T-helper 1 cell treated with Interleukin-12 subunit alpha and Interleukin-12 subunit beta and Interleukin-4 antibody, amounts not matched to agents 30 ng/mL and 1 ng/mL, for 36 hours (primary cell): Measurements from ENCODE around the gene TEX51. TPM values are rescaled to one million over a fixed set of nuclear protein-coding genes. Genes with fewer than 3 reads are reported as not detected.

ENCODE experiments used
- intact Hi-C: fragments of 100-400 bp; cut with micrococcal nuclease; formaldehyde crosslinking; loops from one replicate; pipeline ENCODE4 v1.15.1; 2024
- total RNA-seq: library from RNA; stranded (reverse); gene quantifications from 2 replicates; pipeline ENCODE4 v1.2.3, GENCODE V29; 2022

Gene TEX51
- total RNA-seq, 1 donor from 2014 or later = not detected

DNA sequence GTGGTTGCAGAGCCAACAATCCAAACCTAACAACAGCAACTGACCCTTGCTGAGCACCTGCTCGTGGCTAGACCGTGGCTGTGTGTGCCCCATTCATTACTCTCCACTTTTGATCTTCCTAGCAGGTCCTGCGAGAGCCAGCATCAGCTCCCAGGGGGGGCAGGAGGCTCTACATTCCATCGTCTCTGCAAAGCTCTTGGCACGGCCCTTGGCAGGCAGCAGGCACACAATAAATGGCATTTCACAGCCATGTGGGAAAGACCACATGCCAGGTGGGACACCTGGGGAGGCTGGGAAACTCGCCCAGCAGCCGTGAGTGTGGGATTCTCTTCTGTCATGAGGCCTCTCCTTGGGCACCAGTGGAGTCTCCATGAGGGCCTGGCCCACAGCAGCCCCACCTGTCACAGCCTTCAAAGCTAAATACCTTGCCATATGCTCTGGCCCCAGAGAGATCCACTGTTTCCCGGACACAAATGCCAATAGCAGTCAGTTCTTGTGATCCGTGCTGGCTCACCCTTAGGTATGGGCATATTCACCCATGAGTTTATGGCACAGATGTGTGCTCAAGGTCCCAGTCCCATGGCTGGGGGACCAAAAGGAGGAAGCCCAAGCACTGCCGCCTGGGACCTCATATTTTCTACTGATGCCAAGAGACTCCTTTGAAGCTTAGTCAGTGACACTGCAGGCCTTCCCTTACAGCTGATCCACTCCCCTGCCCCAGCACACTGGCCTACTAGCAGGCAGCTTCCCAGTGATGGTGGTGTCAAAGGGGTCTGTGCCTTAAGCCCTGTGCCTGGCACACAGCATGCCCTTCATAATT lies 6.8 kb upstream of the TEX51 start:
- intact Hi-C loops = no loop called here

DNA sequence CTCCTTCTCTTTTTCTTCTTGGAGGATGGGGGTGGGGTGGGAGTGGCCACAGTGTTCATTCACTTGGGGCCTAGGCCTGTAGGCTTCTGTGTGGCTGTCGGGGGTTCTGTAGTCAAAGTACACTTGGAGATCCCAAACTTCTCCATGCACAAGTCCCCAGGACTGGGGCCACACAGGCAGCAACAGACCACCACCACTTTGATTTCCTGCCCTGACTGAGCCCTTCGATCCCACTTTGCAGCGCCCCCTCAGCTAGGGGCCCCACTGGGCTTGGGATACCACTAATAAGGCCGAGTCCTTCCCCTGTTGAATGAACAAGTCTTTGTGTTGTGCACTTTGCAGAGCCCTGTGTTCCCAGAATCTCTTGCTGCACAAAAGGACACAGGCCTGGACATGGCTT lies 5.5 kb upstream of the TEX51 start:
- intact Hi-C loops = no loop called here

DNA sequence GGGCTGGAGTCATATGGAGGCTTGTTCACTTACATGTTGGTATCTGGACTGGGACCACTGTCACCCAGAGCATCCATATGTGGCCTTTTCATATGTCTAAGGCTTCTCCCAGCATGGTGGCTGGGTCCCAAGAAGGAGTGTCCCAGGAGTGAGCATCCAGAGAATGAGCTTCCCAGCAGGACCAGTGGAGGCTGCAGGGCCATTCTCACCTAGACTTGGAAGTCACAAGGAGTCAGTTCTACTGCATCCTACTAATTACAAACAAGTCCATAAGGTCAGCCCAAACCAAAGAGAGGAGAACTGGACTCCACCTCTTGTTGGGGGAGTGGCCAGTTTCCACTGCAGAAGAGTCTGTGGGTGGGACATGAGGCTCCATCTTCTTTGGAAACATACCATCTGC lies 5.1 kb upstream of the TEX51 start:
- intact Hi-C loops = no loop called here

DNA sequence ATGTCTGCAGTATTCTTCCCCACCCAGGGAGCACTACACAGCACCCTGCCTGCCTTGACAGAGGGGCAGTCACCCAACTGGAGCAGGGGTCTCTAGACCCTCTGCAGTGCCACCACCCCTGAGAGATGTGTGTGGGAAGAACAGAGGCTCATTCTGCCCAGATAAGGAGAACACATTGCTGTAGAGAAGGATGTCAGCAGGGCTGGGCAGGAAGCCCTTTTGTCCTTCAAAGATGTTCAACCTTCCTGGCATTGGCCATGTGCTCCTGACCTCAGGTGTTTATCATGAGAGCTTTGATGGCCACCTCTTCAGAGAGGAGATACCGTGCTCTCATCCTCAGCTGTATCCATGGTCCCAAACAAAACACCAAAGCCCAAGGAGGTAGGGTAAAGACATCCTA lies 4.6 kb upstream of the TEX51 start:
- intact Hi-C loops = no loop called here

DNA sequence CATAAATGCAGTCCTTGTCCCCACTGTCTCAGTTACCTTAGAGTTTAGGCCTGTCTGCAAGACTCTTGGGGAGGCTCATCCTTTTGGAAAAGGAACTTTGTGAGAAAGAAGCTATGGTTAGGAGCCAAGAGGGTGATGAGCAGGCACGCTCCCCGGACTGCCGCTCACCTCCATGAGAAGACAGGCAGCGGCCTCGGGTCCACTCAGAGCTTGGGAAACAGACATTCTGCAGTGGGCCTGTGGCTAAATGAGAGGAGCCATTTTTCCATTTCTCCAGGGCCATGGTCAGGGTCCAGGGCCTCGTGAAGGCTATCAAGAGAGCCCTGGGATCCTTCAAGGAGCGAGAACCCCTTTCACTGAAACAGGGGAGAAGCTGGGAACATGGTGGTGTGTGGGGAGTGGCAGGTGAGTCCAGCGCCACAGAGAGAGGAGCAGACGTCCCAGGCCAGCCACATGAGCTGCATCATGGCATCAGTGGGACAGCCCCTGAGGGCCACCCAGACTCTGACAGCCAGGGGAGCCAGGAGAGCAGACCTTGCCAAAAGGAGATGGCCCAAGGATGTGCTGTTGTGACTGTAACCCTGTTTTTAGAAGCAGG lies 4.0 kb upstream of the TEX51 start:
- intact Hi-C loops = no loop called here

DNA sequence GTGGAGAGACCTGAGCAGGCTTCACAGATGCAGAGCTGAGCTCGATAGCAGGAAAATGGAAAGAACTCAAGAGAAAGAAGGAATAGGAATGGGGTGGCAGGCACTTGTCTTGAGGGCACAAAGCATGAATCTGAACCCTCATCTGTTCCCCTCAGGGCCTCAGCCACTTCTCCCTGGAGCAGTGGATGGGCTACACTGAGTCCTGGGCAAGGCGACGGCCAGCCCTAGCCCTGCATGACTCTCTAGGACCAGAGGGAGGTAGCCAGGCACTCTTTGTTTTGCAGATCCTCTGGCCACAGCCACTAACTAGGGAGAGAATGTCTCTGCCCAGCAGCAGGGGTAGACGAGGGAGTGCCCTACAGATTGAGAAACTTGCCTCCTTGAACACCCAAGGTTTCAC lies 3.4 kb upstream of the TEX51 start:
- intact Hi-C loops = no loop called here

DNA sequence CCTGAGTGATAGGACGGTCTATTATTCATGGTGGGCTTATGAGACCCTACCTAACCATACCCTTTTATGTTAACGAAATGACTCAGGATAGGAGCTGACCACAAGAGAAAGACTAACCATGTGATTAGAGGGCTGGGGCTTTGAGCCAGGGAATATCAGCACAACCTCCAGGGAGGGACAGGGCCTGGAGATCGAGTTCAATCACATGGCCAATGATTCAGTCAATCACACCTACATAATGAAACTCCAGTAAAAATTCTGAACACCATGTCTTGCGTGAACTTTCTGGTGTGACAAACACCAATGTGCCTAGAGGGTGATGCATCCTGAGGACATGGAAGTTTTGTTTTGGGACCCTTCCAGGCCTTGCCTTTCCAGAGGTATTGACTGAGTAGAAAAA lies 2.2 kb upstream of the TEX51 start:
- intact Hi-C loops = no loop called here

DNA sequence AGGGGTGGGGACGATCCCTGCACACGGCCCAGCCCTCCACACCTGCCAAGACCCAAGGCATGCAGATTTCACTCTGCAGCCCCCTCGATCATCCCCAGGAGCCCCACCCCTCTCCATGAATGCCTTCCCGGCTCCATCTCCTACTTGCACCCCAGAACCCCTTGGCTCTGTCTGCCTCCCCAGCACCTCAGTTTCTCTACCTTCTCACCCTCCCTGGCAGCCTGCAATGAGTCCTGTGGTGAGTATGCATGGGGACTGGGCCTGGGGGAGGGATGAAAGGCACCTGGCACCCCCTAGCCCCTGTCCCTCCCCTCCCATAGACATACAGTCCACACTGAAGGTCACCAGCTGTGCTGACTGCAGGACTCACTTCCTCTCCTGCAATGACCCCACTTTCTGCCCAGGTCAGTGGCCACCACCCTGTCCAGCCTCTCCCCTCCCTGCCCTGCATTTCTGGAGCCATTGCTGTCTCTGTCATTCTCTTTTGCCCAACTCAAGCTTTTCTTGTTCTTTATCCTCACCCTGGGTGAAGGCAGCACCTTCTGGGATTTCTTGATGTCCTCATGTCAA lies 1.0 kb downstream of the TEX51 start:
- intact Hi-C loops = no loop called here

DNA sequence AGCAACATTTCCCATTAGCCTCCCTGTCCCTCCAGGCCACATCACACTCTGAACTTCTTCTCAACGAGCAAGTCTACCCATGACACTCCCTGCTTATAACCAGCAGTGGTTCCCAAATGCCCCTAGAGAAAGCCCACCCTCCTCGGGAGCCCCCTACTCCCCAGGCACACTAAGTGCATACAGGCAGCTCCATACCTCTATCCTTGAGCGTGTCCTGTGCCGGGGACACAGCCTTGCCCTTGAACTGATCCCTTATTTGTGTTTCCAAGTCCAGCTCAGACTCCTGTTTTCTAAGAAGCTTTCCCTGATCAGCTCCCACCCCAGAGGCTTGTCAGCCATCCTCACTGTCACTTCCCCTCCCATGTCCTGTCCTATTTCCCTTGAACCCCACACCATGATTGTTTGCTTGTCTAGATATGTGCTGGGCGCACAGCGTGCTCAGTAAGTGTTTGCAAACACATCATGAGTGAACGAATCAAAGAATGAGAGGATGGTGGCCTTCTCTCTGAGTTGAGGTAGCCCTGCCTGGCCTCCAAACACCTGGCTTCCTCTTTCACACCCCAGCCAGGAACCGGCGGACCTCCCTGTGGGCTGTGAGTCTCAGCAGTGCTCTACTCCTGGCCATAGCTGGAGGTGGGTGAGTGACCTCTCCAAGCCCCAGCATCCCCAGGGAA lies 2.1 kb downstream of the TEX51 start:
- intact Hi-C loops = no loop called here

DNA sequence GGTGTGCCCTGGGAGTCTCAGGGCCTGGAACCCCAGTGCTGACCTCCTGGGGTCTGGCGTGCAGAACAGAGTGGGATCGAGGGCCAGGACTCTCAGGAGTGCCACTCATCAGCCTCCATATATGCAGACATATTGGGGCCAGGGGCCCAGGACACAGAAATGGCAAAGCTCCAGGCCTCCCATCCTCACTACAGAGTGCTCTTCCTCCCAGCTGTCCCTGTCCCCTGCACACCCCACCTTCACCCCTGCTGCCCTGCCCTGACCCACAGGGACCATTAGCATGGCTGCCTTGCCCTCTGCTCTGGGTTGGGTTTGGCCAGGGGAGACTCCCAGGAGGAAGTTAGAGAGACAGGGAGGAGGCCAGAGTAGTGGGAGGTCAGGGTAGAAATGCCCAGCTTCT lies 2.8 kb downstream of the TEX51 start:
- intact Hi-C loops = no loop called here

DNA sequence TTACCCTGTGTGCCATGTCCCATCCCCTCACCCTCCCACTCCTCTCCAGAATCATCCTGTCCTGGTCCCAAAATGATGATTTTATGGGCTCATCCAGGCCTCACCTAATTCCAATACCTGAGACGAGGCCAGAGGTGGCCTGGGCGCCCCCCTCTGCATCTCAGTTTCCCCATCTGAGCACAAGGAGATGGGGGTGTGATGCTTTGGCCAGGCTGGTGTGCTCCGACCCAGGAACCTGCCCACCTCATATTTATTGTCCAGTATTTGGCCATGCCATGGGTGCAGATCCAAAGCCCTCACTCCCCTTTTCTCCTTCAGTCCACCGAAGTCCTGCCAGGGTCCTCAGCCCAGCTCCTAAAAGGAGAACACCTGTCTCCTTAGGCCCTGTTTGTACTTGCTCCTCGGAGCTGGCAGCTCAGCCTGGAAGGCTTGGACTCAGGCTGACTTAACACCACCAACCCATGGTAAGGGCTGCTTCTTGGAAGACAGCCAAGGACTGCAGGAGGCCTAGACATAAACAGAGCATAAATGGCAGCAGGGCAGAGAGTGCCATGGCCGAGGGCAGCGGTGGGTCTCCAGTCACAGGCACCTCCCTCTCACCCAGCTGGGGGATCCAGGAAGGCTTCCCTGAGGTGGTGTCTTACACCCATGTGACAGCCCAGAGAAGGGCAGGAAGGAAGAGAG lies 3.6 kb downstream of the TEX51 start:
- intact Hi-C loops = no loop called here

DNA sequence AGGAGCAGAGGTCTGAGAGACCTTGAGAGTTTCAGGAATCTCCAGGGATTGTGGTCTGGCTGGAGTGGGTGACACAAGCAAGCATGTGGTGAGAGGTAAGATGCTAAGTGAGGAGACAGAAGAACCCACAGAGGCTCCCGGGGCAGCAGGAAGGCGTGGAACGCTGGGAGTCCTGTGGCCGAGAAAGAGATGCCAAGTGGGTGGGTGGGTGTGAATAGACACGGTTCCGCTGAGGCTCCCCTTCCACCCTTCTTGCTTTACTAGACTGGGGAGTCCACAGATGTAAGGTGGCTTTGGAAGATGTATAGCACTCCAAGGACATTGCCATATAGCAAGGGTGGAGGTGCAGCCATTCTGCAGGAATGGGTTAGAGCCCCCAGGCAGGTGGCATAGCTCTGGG lies 4.2 kb downstream of the TEX51 start:
- intact Hi-C loops = no loop called here

DNA sequence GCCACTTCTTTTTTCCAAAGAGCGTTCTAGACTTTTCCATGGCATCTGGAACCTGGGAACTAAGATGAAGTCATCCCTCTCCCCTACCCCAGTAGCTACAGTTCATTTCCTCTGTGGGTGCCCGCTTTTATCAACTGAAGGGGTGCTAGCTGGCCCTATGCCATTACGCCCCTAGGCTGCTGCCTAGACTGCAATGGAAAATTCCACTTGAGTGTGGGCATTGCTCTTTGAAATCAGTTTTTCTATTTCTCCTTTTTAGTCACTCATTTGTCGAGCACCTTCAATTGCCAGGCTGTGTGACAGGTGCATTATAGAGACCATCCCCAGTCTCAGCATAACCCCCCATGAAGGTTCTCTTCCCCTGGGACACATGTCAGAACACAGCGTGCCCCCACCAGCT lies 7.3 kb downstream of the TEX51 start:
- intact Hi-C loops = no loop called here

DNA sequence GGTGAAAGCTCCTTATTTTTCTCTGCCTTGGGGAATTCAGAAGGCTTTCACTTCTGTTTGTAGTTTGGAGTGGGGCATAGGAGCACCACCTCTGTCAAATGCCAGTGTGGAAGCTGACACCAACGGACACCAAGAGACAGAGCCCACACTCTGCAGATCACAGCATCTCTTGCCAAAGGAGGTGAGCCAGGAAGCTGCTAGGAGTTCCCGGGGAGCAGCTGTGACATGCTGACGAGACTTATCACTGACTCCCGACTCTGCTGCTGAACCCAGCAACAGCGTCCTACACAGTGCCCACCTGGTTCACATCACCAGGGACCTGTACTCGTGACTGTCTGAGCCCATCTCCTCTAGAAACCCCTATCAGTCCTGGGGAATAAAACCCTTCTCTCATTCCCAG lies 8.1 kb downstream of the TEX51 start:
- intact Hi-C loops = no loop called here

DNA sequence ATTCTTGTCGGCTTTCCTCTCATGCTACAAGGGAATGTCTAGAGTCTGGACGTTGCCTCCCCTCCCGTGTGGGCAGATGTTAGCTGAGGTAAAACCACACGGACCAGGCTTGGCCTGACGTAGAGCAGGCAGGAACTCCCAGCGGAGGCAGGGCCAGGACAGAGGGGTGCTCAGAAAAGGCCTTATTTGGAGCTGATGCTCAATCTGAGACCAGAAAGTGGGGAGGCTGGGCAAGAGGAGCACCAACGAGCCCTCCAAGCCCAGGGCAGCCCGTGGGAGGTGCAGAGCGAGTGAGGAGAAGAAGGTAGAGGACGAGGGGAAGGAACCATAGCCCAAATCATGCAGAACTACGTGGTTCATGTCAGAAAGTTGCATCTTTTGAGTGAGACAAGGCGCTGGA lies 9.0 kb downstream of the TEX51 start:
- intact Hi-C loops = no loop called here

DNA sequence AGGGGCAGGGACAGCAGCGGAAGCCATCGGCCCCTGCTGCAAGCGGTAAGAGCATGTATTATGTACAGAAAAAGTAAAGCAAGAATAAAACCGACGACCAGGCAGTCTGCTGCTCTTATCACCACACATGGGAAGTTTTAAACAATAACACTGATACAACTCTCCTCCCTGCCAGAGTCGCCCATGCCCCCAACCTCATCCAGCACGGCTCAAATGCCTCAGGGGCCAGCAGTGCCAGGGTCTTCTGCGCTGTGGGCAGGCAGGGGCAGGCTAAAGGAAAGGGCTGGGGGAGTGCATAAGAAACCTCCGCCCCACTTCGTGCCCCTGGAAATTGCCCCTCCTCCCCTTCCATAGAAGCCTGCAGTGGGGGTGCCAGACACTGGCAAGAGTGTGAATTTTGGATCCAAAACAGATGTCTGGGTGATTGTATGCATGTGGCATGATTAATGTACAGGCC lies 10.1 kb downstream of the TEX51 start:
- intact Hi-C loops = no loop called here

DNA sequence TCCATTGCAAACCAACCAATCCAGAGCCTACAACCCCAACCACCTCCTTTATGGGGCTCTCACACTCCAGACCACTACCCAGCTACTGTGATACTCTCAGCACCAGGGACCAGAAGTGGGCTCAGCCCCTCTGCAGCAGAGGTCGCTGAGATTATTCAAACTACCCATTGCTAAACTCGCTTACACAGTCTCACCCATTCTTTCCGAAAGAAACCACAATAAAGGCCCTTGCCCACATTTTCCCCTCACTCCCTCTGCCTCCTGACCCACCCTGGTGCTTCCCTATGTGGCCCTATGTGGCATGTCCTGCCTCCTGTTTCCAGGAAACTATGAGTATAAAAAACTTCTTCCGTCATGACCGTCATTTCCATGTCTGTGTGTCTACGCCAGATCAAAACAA lies 10.7 kb downstream of the TEX51 start:
- intact Hi-C loops = no loop called here

DNA sequence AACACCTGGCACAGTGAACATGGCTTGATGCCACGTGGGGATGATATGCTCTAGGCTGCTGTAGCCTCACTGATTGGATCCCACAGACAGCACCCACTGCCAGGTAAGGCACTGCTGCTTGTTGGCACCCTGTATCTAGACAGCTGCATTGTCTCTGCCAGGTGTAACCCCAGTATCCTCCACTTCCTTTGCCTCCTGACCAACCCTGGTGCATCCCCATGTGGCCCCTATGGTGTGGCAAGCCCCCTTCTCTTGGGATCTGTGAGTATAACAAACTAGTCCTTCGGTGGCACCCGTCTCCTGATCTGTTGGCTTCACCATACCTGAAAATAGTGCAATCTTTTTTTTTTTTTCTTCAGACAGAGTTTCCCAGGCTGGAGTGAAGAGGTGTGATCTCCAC lies 11.1 kb downstream of the TEX51 start:
- intact Hi-C loops = no loop called here

DNA sequence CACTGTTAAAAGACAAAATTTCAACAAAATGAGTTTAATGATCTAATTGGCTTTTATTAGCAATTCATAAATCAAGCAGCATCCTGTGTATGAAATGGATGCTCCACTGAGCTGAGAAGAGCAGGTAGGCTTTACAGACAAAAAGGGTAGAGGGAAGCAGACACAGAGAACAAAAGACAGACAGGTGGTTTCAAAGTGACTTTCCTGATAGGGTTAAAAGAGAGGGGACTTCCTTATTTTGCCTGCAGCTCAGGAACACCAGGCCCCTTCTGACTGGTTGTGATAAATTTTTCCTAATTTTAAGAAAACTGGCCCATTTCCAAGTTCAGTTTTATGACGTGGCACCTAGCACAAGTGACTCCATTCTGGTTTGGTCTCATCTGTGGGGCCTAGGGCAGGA lies 11.9 kb downstream of the TEX51 start:
- intact Hi-C loops = no loop called here

DNA sequence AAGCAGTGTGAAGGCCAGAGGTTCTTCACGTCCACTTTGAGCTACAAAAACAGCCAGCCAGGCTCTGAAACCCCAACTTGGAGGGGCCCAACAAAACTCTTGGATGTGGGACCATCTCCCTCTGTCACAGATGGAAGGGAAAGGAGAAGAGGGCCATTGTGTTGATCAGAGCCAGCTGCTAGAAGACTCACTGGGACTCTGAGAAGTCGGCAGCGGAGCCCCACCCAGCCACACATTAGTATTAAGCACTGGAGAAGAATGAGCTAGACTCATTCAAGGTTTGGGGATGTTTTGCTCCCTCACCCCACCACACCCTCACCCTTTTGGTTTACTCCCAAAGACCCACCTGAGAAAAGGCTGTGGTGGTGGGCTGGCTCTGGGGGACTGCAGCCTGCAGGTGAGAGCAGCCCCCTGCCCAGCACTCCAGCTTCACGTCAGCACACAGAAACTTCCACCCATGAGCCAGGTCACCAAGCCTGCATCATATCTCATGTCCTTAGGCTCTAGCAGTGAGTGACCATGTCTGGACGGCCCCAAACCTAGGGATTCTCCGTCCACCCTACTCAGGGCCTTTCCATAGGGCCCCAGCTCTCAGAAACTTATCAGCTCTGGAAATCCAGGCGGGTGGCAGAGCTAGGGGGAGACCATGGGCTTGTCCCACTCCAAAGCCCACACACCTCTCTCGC lies 12.6 kb downstream of the TEX51 start:
- intact Hi-C loops = no loop called here

DNA sequence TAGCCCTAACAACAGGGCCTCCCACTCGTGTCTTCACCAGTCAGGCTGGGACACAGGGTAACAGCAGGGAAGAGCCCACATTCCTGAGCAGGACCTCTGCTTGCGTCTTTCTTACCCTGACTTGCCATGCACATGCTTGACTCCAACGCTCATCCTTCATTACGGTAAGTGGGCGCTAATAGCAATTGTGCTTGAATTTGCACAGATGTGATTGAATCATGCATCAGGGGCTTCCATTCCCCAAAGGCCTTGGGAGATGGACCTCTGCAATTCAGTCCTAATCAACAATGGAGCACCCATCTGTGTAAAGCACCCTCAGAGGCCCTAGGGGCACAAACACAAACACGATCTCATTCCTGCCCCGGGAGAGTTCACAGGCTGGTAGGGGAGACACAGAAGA lies 13.5 kb downstream of the TEX51 start:
- intact Hi-C loops = no loop called here
